ENCODE results near the gene KIF1A. TPM values are rescaled to one million over a fixed set of nuclear protein-coding genes. Genes with fewer than 3 reads are reported as not detected.

KIF1A gene
- total and polyA plus RNA-seq, 10 of the 15 experiments (the other 5 are each of a cell fraction or from before 2014, with no cell fraction given) = 0.04 to 0.95 (median 0.06) TPM; not detected in 5

- Histone ChIP-seq H3K4me3 (no peak overlapping the region), H3K4me1 (ENCODE audit: control insufficient read depth, insufficient read depth, low read length) (no peaks in the 10 kb centered on the region), H4K20me1 (ENCODE audit: control insufficient read depth, insufficient read depth) (no peaks in the 10 kb centered on the region), H3K4me2 (ENCODE audit: control insufficient read depth, insufficient read depth) (no peak overlapping the region), H3K27ac (ENCODE audit: control insufficient read depth, insufficient read depth) (no peak overlapping the region), H3K36me3 (ENCODE audit: control insufficient read depth in 2 of 2, insufficient read depth in 2 of 2, low read length in 1 of 2) (no peaks in the 10 kb centered on the region), H3K9ac (ENCODE audit: control insufficient read depth, insufficient read depth, low read length) (no peak overlapping the region), H3K27me3 (replicated peaks in 1 of 2; ENCODE audit: control insufficient read depth in 2 of 2, insufficient read depth in 2 of 2, low read length in 1 of 2) (peaks cover 0 to 3% of the 10 kb centered on the region in 2 experiments; a peak in 1 of 4 replicates), H3K79me2 (ENCODE audit: control insufficient read depth, insufficient read depth, low read length) (no peaks in the 10 kb centered on the region), H2AFZ (ENCODE audit: control insufficient read depth, low read depth, low read length) (no peak overlapping the region), H3K9me3 (replicated peaks; ENCODE audit: control insufficient read depth, insufficient read depth, low read length) (no peaks in the 10 kb centered on the region; the same call in 2 of the 3 replicates)
- FAIRE-seq (no peak), DNase-seq (ENCODE audit: low read depth, low spot score) (no peak), ATAC-seq (no peak)
- ChIA-PET POLR2A (interaction anchor here (0.5 kb wide), 1 partner anchor 179 kb away, joined by 3 read pairs; no protein-coding TSS in a partner anchor), RAD21 (ENCODE audit: unreplicated experiment) (no interaction called here), CTCF (no interaction called here), SMC1A (ENCODE audit: uncharacterized antibody, unreplicated experiment) (interaction anchor here (0.6 kb wide), 1 partner anchor 430 kb away, joined by 3 read pairs; no protein-coding TSS in a partner anchor)
- 36% methylated on average over 2 of the region's 2 CpGs for WGBS (ENCODE audit: insufficient coverage, insufficient replicate concordance, low lambda C conversion rate, missing lambda C conversion rate)
- BruUV-seq (replicated peaks) = no TSS peak
- in situ Hi-C loops (cut with MboI) = no loop called here
- intact Hi-C loops (cut with micrococcal nuclease; ENCODE audit: unreplicated experiment) = no loop called here
- TF ChIP-seq SREBF1 (IDR thresholded peaks at IDR 0.05; ENCODE audit: low read length) (no peak), HSF1 (IDR thresholded peaks at IDR 0.05; ENCODE audit: low read depth, low read length) (no peak), EED (IDR thresholded peaks at IDR 0.05; ENCODE audit: low read depth) (no peak), ESRRA (IDR thresholded peaks at IDR 0.05; ENCODE audit: low read length) (no peak), TCF3 (IDR thresholded peaks at IDR 0.05; ENCODE audit: borderline replicate concordance, insufficient read depth, low read depth, low read length) (no peak), E2F4 (IDR thresholded peaks at IDR 0.05; ENCODE audit: low read depth, low read length) (no peak), RELB (IDR thresholded peaks at IDR 0.05; ENCODE audit: low read depth) (no peak), ATF7 (IDR thresholded peaks at IDR 0.05; ENCODE audit: low read depth) (no peak), BCL11A (IDR thresholded peaks at IDR 0.05; ENCODE audit: low read depth, low read length) (no peak), BHLHE40 (IDR thresholded peaks at IDR 0.05; ENCODE audit: borderline replicate concordance in 1 of 2, low read depth in 2 of 2, low read length in 1 of 2) (no peak), HDAC2 (IDR thresholded peaks at IDR 0.05) (no peak), ZNF592 (IDR thresholded peaks at IDR 0.05) (no peak), SMC3 (IDR thresholded peaks at IDR 0.05; ENCODE audit: borderline replicate concordance, low read length) (no peak), ZNF274 (IDR thresholded peaks at IDR 0.05; ENCODE audit: insufficient read depth, insufficient read length) (no peak), ZNF384 (IDR thresholded peaks at IDR 0.05; ENCODE audit: borderline replicate concordance, low read depth, low read length) (no peak)
These were observed 13.6 kb downstream of the KIF1A start for GRCh38 chr2:240806459-240806858.
